Measurements from ENCODE around the gene PADI1. TPM values are rescaled to one million over a fixed set of nuclear protein-coding genes. Genes with fewer than 3 reads are reported as not detected.

PADI1 gene
- total RNA-seq, 1 experiment from 2014 or later = 0.37 TPM

GRCh38 chr1:17199267-17200044 lies 5.5 kb upstream of the PADI1 start:
- H4K20me1 ChIP-seq (ENCODE audit: insufficient read depth) = no peaks in the 10 kb centered on the region
- ATAC-seq (no peak; the same call in 1 of the 2 replicates), DNase-seq (ENCODE audit: low read depth, low spot score) (no peak)
- BruUV-seq (replicated peaks) = no TSS peak
- intact Hi-C loops (cut with micrococcal nuclease) = no loop called here
- no peak overlapping the region for H3K27ac ChIP-seq (ENCODE audit: low read depth, low read length)
- ChIA-PET RAD21 (ENCODE audit: low non-redundant PET in 1 of 2, low total read pairs in 2 of 2, uncharacterized antibody in 2 of 2, unreplicated experiment in 2 of 2) (no interaction called here), POLR2A (no interaction called here), CTCF (no interaction called here)
- H3K9me3 ChIP-seq (ENCODE audit: control insufficient read depth in 1 of 2, insufficient read depth in 1 of 2, low read depth in 1 of 2, low read length in 2 of 2) = no peaks in the 10 kb centered on the region
- H3K9me2 ChIP-seq (ENCODE audit: insufficient read depth) = no peaks in the 10 kb centered on the region
- H3K9ac ChIP-seq (ENCODE audit: low read length) = no peak overlapping the region
- H3K4me2 ChIP-seq (ENCODE audit: low read length) = peak overlapping the region; percentile 19; the same call in 1 of the 2 replicates
- peaks cover 6 to 25% of the 10 kb centered on the region in 2 experiments; a peak in 3 of 4 replicates for H3K4me1 ChIP-seq (ENCODE audit: control insufficient read depth in 1 of 2, insufficient read depth in 2 of 2, low read length in 2 of 2)
- H3K27me3 ChIP-seq (ENCODE audit: insufficient read depth, low read length) = no peaks in the 10 kb centered on the region
- no peak overlapping the region for H2AFZ ChIP-seq (ENCODE audit: low read depth, low read length, poor library complexity, severe bottlenecking)
- H3K79me2 ChIP-seq (ENCODE audit: insufficient read depth, low read length) = no peaks in the 10 kb centered on the region
- no peaks in the 10 kb centered on the region for H3K36me3 ChIP-seq (ENCODE audit: control insufficient read depth in 1 of 2, insufficient read depth in 2 of 2, low read length in 2 of 2)
- TF ChIP-seq ZFX (IDR thresholded peaks at IDR 0.05) = no peak
- no peak for TF ChIP-seq POLR2A (IDR thresholded peaks at IDR 0.05; ENCODE audit: borderline replicate concordance, extremely low read depth, insufficient read depth, insufficient read length)
- no peak for TF ChIP-seq TCF7L2 (IDR thresholded peaks at IDR 0.05; ENCODE audit: borderline replicate concordance, extremely low read depth, insufficient read depth, insufficient read length)
- no peak for TF ChIP-seq SIN3A (IDR thresholded peaks at IDR 0.05; ENCODE audit: low read depth)
- TF ChIP-seq SP1 (IDR thresholded peaks at IDR 0.05; ENCODE audit: low read depth) = no peak
- TF ChIP-seq CTCF (IDR thresholded peaks at IDR 0.05 in 2 of 3, conservative IDR thresholded peaks at IDR 0.05 in 1 of 3; ENCODE audit: borderline replicate concordance in 1 of 3, insufficient read depth in 1 of 3, low read depth in 2 of 3, low read length in 2 of 3) = no peak
- TF ChIP-seq EGR1 (IDR thresholded peaks at IDR 0.05; ENCODE audit: low read depth) = no peak
- no peak for TF ChIP-seq ZNF274 (IDR thresholded peaks at IDR 0.05; ENCODE audit: low read depth, low read length)
- no peak for TF ChIP-seq REST (IDR thresholded peaks at IDR 0.05; ENCODE audit: low read depth)
- TF ChIP-seq SRF (IDR thresholded peaks at IDR 0.05; ENCODE audit: low read depth) = no peak
- TF ChIP-seq JUND (IDR thresholded peaks at IDR 0.05) = no peak
- TF ChIP-seq POLR2AphosphoS5 (IDR thresholded peaks at IDR 0.05; ENCODE audit: low read depth, low read length) = no peak
- TF ChIP-seq ATF3 (IDR thresholded peaks at IDR 0.05) = no peak
- no peak for TF ChIP-seq CEBPB (IDR thresholded peaks at IDR 0.05; ENCODE audit: low read depth)
- no peak for TF ChIP-seq YY1 (IDR thresholded peaks at IDR 0.05; ENCODE audit: extremely low read depth, insufficient replicate concordance, low read depth, low read length)
- TF ChIP-seq ZBTB33 (IDR thresholded peaks at IDR 0.05; ENCODE audit: extremely low read depth, insufficient replicate concordance, low read length) = no peak
- no peak for TF ChIP-seq CBX3 (IDR thresholded peaks at IDR 0.05; ENCODE audit: low read depth)
- TF ChIP-seq EZH2phosphoT487 (IDR thresholded peaks at IDR 0.05; ENCODE audit: borderline replicate concordance) = no peak
- TF ChIP-seq EZH2 (IDR thresholded peaks at IDR 0.05) = no peak
- no peak for TF ChIP-seq ELF1 (IDR thresholded peaks at IDR 0.05; ENCODE audit: borderline replicate concordance, low read depth)
- no peak overlapping the region for H3K4me3 ChIP-seq (replicated peaks in 1 of 2; ENCODE audit: low read depth in 1 of 2, low read length in 2 of 2)
